ENCODE results near the gene TMEM236.

The TMEM236 gene

DNA sequence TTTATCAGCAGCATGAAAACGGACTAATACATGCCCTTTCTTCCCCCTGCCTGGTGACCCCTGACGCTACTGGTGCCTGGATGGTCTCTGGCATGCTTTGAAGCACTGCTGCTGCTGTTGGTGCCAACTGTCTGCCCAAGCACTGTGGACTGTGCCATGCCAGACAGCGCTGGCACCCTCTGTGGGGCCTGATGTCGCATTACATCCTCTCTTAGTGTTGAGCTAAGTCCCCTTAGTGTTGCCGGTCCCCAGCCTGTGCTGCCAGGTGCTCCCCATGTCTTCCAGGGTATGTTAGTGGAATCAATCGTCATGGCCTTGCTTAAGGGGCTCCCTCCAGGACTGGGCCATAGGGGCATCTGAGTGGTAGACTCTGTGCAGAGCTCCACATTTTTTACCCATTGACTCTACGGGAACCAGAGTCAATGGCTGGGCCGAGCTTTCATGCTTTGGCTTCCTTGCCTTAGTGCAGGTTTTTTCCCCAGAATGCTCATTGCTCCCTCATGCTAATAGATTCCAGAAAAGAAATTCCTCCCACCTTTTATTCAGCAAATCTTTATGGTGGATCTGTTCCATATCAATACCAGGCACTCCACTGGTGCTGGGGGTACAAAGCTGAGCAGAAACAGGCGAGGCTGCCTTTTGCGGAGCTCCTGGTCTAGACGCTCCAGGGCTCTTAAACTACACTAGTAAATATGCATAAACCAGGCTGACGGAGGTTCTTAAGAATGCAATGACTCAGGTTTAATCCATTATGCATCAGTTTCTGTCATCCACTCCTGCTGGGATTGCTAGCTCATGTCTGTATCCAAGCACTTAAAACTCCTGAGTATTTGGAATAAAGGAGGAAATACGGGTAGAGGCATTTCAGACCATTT, 35.3 kb downstream of the TMEM236 start:
- no peak for DNase-seq (ENCODE audit: low spot score)

DNA sequence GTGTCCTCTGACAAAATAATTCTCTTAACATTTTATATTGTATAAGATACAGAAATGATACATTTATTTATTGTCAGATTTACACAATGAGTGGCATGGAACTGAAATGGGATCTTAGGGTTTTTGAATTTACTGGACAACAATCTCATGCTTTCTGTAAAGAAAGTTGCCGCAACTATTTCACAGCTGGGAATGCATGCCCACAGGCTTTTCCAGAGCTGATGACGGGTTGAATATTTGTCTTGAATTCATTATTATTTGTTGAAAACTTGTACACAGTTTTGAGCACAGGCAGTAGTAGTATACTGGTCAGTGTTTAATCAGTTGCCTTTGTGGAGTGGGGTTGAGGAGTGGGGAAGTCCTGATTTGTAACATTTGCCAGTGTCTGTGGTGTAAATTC, 36.6 kb downstream of the TMEM236 start:
- DNase-seq (ENCODE audit: low spot score), result no peak

- no peak for DNase-seq (ENCODE audit: low spot score)
These were observed 37.4 kb downstream of the TMEM236 start for GRCh38 chr10:17789396-17789795.

DNA sequence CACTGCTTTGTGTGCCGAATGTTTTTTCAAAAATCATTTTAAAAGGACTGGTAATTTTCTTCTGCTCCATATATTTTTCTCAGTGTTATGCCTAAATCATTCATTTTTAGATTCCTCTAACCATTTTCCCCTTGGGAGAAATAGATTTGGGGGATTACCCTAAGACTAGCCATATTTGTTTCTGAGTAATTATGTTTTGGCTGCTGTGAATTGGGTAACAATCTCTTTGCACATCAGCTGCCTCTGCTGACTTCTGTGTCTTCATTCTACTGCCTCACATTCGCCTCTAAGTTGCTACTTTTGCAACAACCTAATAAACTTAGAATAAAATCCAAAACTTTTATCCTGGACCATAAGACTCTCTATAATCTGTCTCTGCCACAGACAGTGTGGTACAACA, 38.6 kb downstream of the TMEM236 start:
- no peak for DNase-seq (ENCODE audit: low spot score)

- no peak for DNase-seq (ENCODE audit: low spot score)
These were observed 41.0 kb downstream of the TMEM236 start for GRCh38 chr10:17792991-17793390.

GRCh38 chr10:17793823-17794644, 42.0 kb downstream of the TMEM236 start:
- no peak for DNase-seq (ENCODE audit: low spot score)

GRCh38 chr10:17795083-17795482, 43.1 kb downstream of the TMEM236 start:
- no peak for DNase-seq (ENCODE audit: low spot score)

DNA sequence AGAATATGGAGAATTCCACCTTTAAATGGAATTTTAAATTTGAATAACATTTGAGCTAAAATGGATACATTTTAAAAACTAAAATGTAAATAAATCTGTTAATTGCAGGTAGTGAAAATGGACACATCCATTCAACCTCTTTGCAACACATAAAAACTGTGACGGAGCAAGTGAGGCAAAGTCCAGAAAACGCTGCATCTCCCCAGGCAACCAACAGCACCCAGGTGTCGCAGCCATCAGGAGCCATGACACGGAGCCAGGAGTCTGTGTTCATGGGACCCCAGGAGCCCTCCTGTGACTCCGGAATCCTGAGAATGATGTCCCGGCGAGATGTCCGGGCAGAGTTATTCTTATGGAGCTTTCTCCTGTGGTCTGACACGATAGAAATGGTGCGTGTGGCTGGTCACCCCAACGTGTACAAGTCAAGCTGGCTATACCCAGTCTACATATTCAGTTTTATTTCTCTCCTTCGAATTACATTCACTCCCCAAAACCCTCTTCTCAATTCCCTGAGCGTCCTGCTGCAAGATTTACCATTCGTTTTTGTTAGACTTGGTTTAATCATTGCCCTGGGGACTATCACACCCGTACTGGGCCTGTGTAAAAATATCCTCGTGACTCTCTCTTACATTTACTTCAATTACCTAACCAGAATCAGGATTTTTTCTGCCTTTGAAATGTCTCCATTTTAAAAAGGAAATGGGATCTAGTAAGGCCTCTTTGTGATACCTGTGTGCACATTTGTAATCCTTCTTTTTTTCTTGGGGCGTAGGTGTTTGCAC, 44.0 kb downstream of the TMEM236 start:
- no peak for DNase-seq (ENCODE audit: low spot score)

GRCh38 chr10:17801507-17801906, 49.5 kb downstream of the TMEM236 start:
- no peak for DNase-seq (ENCODE audit: low spot score)

DNA sequence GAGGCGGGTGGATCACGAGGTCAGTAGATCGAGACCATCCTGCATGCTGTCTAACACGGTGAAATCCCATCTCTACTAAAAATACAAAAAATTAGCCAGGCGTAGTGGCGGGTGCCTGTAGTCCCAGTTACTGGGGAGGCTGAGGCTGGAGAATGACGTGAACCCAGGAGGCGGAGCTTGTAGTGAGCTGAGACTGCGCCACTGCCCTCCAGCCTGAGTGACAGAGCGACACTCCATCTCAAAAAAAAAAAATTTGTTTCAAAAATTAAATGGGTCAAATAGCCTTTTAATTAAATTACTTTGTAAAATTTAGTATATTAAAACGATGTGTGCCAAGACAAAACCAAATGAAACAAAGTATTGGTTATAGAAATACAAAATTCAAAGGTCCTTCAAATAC, 50.3 kb downstream of the TMEM236 start:
- DNase-seq (ENCODE audit: low spot score), result no peak

DNA sequence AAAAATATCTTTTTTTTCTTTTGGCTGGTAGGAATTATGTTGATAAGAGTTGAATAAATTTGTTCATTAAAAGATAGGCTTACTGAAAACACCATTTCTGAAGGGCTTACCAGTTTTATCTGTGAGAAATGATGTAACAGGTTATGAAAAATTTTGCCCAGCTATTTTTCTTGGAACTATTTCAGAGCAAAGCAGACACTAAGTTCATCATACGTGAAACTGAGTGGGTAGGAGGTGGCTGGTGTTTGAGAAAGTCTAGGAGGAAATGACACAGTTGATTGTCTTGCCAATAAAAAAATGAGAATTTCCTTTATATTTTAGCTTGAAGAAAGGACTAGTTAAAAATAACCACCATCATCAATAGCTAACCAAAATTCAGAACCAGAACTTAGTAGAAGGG, 51.0 kb downstream of the TMEM236 start:
- no peak for DNase-seq (ENCODE audit: low spot score)

GRCh38 chr10:17805330-17805729, 53.3 kb downstream of the TMEM236 start:
- DNase-seq (ENCODE audit: low spot score), result no peak

DNA sequence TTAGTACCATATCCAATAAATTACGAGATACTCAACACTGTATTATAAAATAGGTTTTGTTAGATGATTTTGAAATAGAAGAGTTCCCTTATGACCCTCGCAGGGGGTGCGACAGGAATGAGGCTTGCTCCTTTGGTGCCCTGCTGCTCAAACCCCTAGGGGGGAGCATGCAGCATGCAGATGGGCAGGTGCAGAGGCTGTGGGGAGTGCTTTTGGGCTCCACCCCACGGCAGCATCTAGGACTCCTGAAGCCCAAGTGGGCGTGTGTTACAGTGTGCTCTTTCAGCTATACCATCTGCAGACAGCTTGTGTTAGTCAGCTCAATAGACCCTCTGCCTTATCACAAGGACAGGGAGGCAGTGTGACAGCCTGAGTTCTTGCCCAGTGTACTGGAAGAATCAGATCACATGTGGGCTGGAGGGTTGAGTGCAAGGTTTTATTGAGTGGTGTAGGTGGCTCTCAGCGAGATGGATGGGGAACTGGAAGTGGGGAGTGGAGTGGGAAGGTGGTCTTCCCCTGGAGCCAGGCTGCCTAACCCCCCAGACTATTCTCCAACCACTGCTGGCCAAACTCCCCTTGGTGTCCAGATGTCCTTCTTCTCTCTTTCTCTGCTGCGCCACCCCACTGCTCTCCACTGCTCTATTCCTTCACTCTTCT, 54.0 kb downstream of the TMEM236 start:
- DNase-seq (ENCODE audit: low spot score), result no peak

GRCh38 chr10:17808971-17809841, 57.2 kb downstream of the TMEM236 start, which contains the start of gene MRC1:
MRC1 (plus strand) TSS chr10:17809348; CDS start chr10:17809466, 118 bp downstream.
- DNase-seq (ENCODE audit: low spot score), result no peak

DNA sequence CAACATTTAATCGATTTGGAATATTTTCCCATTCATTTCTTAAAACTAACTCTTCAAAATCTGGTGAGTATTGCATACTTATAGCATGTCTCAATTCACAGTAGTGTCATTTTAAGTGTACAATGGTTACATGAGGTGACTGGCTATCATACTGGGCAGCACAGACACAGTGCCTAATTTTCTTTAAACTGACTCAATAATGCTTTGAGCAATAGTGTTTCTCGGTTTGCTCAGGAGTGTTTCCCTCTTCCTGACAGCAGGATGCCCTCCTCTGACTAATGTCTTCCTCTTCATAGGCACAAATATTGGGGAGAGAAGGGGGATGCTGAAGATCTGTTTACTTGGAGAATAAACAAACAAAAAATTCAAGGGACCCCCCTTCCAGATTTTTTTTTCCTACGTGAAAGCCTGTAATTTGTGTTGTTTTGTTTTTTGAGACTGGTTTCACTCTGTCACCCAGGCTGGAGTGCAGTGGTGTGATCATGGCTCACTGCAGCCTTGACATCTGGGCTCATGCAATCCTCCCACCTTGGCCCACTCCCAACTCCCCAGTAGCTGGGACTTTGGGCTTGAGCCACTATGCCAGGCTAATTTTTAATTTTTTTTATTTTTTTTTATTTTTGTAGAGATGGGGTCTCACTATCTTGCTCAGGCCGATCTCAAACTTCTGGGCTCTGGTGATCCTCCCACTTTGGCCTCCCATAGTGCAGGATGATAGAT, 59.3 kb downstream of the TMEM236 start:
- DNase-seq (ENCODE audit: low spot score), result no peak

DNA sequence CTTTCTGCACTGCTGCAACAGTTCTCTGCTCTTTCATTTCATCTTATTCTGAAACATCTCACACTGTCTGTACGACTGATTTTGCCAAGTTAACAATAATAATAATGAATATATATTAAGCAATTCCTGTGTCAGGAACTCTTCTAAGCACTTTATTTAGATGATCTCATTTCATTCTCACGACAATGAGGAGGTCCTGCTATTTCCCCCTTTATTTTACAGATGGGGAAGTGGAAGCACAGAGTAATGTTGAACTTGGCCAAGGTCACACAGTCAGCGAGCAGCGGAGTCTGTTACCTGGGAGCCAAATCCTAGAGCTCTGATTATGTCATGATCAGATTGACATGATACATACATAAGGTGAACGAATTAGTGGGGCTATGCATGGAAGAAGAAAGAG, 63.0 kb downstream of the TMEM236 start:
- no peak for DNase-seq (ENCODE audit: low spot score)

GRCh38 chr10:17816199-17816598, 64.2 kb downstream of the TMEM236 start:
- no peak for DNase-seq (ENCODE audit: low spot score)

GRCh38 chr10:17817316-17817715, 65.3 kb downstream of the TMEM236 start:
- DNase-seq (ENCODE audit: low spot score), result no peak

DNA sequence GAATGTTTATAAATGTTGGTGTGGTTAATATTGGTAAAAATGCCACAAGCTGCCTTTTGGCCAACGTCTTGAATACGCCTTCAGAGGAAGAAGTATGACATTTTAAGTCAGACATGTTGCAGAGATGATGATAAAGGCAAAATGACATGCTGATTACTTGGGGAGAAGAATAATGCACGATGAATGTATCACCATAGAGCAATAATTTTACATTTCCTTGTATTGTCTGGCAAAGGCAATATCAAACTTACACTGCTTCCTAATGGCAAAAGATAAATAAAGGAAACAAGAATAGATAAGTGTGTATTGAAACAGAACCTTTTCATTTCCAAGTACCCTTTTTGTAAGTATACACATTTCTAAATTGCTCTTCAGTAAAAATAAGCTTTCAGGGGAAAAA, 65.8 kb downstream of the TMEM236 start:
- no peak for DNase-seq (ENCODE audit: low spot score)

DNA sequence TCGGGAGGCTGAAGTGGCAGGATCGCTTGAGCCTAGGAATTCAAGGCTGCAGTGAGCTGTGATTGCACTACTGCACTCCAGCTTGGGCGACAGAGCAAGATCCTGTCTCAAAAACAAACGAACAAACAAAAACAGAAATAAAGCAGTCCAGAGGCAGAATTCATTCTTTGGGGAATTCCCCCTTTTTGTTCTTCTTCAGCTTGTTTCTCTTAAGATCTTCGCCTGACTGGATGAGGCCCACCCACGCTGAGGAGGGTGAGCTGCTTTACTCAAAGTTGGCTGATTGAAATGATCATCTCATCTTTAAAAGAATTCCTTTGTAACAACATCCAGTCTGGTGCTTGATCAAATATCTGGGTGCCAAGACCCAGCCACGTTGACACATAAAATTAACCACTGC, 67.8 kb downstream of the TMEM236 start:
- DNase-seq (ENCODE audit: low spot score), result no peak

Data from HuH-7.5 (cell line).